B cell (primary cell): ENCODE measurements around the gene TMEM44. TPM values are rescaled to one million over a fixed set of nuclear protein-coding genes. Genes with fewer than 3 reads are reported as not detected.

Experiments used
- ATAC-seq: fragments of 200-7000 bp; cut with Tn5 transposase; one replicate; pipeline ENCODE4 v1.10.0; 2021; ENCODE audit warnings: low read depth, mild to moderate bottlenecking, moderate number of reproducible peaks, moderate library complexity
- CTCF ChIA-PET: fragments of 350-600 bp; sonication (Branson Sonifier 250); formaldehyde crosslinking; loops from one replicate; lab custom pipeline; 2021; ENCODE audit warnings: antibody characterized with exemption, inconsistent platforms; lab: Charles Lee
- POLR2A ChIA-PET: fragments of 350-600 bp; sonication (Branson Sonifier 250); formaldehyde crosslinking; loops from one replicate; lab custom pipeline; 2021; ENCODE audit warnings: antibody characterized with exemption; lab: Charles Lee
- DNase-seq: peaks from one replicate; pipeline ENCODE4 v3.0.0; 2013
- H2AFZ ChIP-seq: 2 replicates; pipeline ENCODE4 v1.6.1; 2012; ENCODE audit warnings: mild to moderate bottlenecking, low read depth, low read length; ENCODE audit not compliant: insufficient read depth, poor library complexity, severe bottlenecking
- H3K27ac ChIP-seq, 2 donors: 1 replicate in 1 of 2; 2 replicates in 1 of 2; pipeline ENCODE4 v1.5.1; 2012 to 2013; ENCODE audit warnings: low read length in 2 of 2, mild to moderate bottlenecking in 2 of 2, moderate library complexity in 1 of 2
- H3K27me3 ChIP-seq, 4 experiments: fragments of 200-600 bp in 1 of 4; sonication (generic) in 1 of 4; replicated peaks in 1 of 4; 1 replicate in 2 of 4; 2 replicates in 2 of 4; pipeline versions ENCODE4 v1.6.1 to v1.7.0; 2013 to 2016; ENCODE audit warnings: low read length in 3 of 4, mild to moderate bottlenecking in 2 of 4, mixed read lengths in 1 of 4, moderate library complexity in 1 of 4; ENCODE audit not compliant: insufficient read depth in 4 of 4, control insufficient read depth in 3 of 4; ENCODE audit errors: control extremely low read depth in 1 of 4
- H3K36me3 ChIP-seq, 2 experiments: replicated peaks in 1 of 2; 1 replicate in 1 of 2; 2 replicates in 1 of 2; pipeline versions ENCODE4 v1.6.1 to v1.7.1; 2013; ENCODE audit warnings: low read length in 1 of 2; ENCODE audit not compliant: insufficient read depth in 2 of 2, control insufficient read depth in 1 of 2; ENCODE audit errors: control extremely low read depth in 1 of 2, extremely low read depth in 1 of 2
- H3K4me1 ChIP-seq, 2 donors: fragments of 200-600 bp in 1 of 2; sonication (generic) in 1 of 2; 1 replicate in 1 of 2; 2 replicates in 1 of 2; pipeline versions ENCODE4 v1.5.1 to v1.6.1; 2013 to 2017; ENCODE audit warnings: low read length in 2 of 2; ENCODE audit not compliant: control insufficient read depth in 2 of 2, insufficient read depth in 2 of 2
- H3K4me2 ChIP-seq: replicated peaks from 2 replicates; pipeline ENCODE3; 2012; ENCODE audit warnings: mild to moderate bottlenecking, low read depth, low read length; ENCODE audit not compliant: poor library complexity, severe bottlenecking
- H3K4me3 ChIP-seq, 5 experiments: fragments of 200-600 bp in 1 of 5; sonication (generic) in 1 of 5; 1 replicate in 3 of 5; 2 replicates in 2 of 5; pipeline versions ENCODE4 v1.5.1 to v1.7.0; 2011 to 2016; ENCODE audit warnings: low read length in 4 of 5, mild to moderate bottlenecking in 4 of 5, low read depth in 2 of 5, control low read depth in 1 of 5, moderate library complexity in 1 of 5; ENCODE audit not compliant: insufficient read depth in 1 of 5; ENCODE audit errors: control extremely low read depth in 1 of 5, extremely low read depth in 1 of 5
- H3K79me2 ChIP-seq: fragments of 200-600 bp; sonication (generic); one replicate; pipeline ENCODE4 v1.6.0; 2016; ENCODE audit warnings: low read length; ENCODE audit not compliant: control insufficient read depth, insufficient read depth
- H3K9ac ChIP-seq: fragments of 200-600 bp; sonication (generic); 2 replicates; pipeline ENCODE4 v1.6.1; 2017; ENCODE audit warnings: mild to moderate bottlenecking, low read length, moderate library complexity
- H3K9me3 ChIP-seq, 3 donors: one replicate each; pipeline versions ENCODE4 v1.6.1 to v1.7.1; 2013; ENCODE audit warnings: low read length in 2 of 3; ENCODE audit not compliant: control insufficient read depth in 2 of 3, insufficient read depth in 1 of 3; ENCODE audit errors: control extremely low read depth in 1 of 3
- H4K20me1 ChIP-seq: 2 replicates; pipeline ENCODE4 v1.6.0; 2012; ENCODE audit warnings: mild to moderate bottlenecking, low read length; ENCODE audit not compliant: insufficient read depth, control insufficient read depth, poor library complexity, severe bottlenecking
- H3K27ac Mint-ChIP-seq: one replicate; pipeline ENCODE4 v1.8.0; 2021; ENCODE audit warnings: mixed read lengths
- H3K27me3 Mint-ChIP-seq: one replicate; pipeline ENCODE4 v1.8.0; 2021; ENCODE audit warnings: mixed read lengths
- H3K4me1 Mint-ChIP-seq: one replicate; pipeline ENCODE4 v1.8.0; 2021; ENCODE audit warnings: mixed read lengths
- H3K4me3 Mint-ChIP-seq: one replicate; pipeline ENCODE4 v1.8.0; 2021; ENCODE audit warnings: mixed read lengths
- H3K9me3 Mint-ChIP-seq: one replicate; pipeline ENCODE4 v1.8.0; 2022; ENCODE audit warnings: mixed read lengths; ENCODE audit not compliant: insufficient read depth
- CTCF ChIP-seq: fragments of 200-600 bp; IDR thresholded peaks from one replicate; pipeline ENCODE4 v1.8.0; 2022; ENCODE audit warnings: antibody characterized with exemption, mild to moderate bottlenecking
- EZH2 ChIP-seq: IDR thresholded peaks from 2 replicates; pipeline ENCODE4 v1.6.1; 2012; ENCODE audit warnings: borderline replicate concordance, low read depth, mild to moderate bottlenecking, moderate library complexity, low read length; ENCODE audit not compliant: insufficient read depth, poor library complexity, severe bottlenecking
- WGBS: methylation state at CpG from one replicate; pipeline ENCODE4 v1.1.5; 2013; ENCODE audit warnings: missing lambda C conversion rate; ENCODE audit not compliant: insufficient coverage; 5-methylcytosine and 5-hydroxymethylcytosine counted together
- intact Hi-C: fragments of 100-400 bp; cut with micrococcal nuclease; formaldehyde crosslinking; loops from one replicate; pipeline ENCODE4 v1.10.0; 2022
- polyA plus RNA-seq: library from polyadenylated mRNA; depleted of rRNA; stranded (reverse); fragments of >200 nt; gene quantifications from 2 replicates; pipeline ENCODE4 v1.2.3, GENCODE V29; 2012
- total RNA-seq, 2 donors: library from RNA; stranded (reverse); fragments of 120-200 nt in 1 of 2; gene quantifications; 1 replicate in 1 of 2; 2 replicates in 1 of 2; pipeline versions ENCODE4 v1.2.3 to v1.2.4, GENCODE V29; 2013 to 2022

Gene TMEM44
- total and polyA plus RNA-seq, 2 donors (not counting 1 experiment from before 2014, with no cell fraction given) = 4.1 to 7.5 TPM

GRCh38 chr3:194637541-194638400 is 4.6 kb upstream of the TMEM44 start:
- Histone ChIP-seq H3K9me3 (no peaks in the 10 kb centered on the region), H3K9ac (no peak overlapping the region), H3K36me3 (peaks cover 6 to 23% of the 10 kb centered on the region in 2 experiments), H3K27me3 (no peaks in the 10 kb centered on the region), H3K79me2 (no peaks in the 10 kb centered on the region), H3K4me3 (no peak overlapping the region), H3K4me2 (no peak overlapping the region), H3K27ac (no peak overlapping the region), H3K4me1 (peaks cover 1 to 2% of the 10 kb centered on the region in 2 donors), H4K20me1 (no peaks in the 10 kb centered on the region), H2AFZ (no peak overlapping the region)
- POLR2A ChIA-PET = interaction anchor here (0.5 kb wide), 1 partner anchor 869 kb away, joined by 3 read pairs; no protein-coding TSS in a partner anchor
- Mint-ChIP-seq H3K27ac (no peak overlapping the region), H3K9me3 (no peaks in the 10 kb centered on the region), H3K4me1 (peaks cover 6% of the 10 kb centered on the region), H3K4me3 (no peak overlapping the region), H3K27me3 (no peaks in the 10 kb centered on the region)
- ATAC-seq (no peak), DNase-seq (no peak)
- 95% methylated on average over 21 of the region's 22 CpGs for WGBS
- no peak for TF ChIP-seq EZH2
- no peak for TF ChIP-seq CTCF
- CTCF ChIA-PET = no interaction called here
- intact Hi-C loops = no loop called here

DNA sequence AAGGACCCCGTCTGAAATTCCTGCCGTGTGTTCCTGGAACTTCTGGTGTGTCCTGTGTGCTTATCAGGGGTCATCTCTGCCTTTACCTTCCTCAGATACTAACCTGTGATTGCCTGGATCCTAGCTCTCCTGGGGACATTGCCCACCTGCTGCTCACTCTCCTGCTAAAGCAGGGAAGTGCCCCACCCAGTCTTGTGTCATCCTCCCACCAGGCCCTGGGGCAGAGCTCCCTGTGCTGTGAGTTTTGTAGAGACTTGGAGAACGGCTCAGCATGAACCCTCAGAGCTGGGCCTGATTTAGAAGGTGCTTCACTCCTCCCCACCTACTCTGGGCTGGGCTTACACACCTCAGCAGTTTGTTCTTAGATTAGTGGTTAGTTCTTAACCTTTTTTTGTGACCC is 3.8 kb upstream of the TMEM44 start:
- DNase-seq = no peak
- H2AFZ ChIP-seq = no peak overlapping the region
- no peak overlapping the region for H3K4me3 ChIP-seq
- Mint-ChIP-seq H3K4me1 (peaks cover 11% of the 10 kb centered on the region), H3K9me3 (no peaks in the 10 kb centered on the region), H3K27ac (no peak overlapping the region), H3K4me3 (no peak overlapping the region), H3K27me3 (no peaks in the 10 kb centered on the region)
- intact Hi-C loops = no loop called here
- WGBS = 100% methylated on average over 2 of the region's 3 CpGs
- H3K27me3 ChIP-seq = no peaks in the 10 kb centered on the region
- no peaks in the 10 kb centered on the region for H4K20me1 ChIP-seq
- no peaks in the 10 kb centered on the region for H3K79me2 ChIP-seq
- ChIA-PET CTCF (no interaction called here), POLR2A (interaction anchor here (0.5 kb wide), 1 partner anchor 870 kb away, joined by 3 read pairs; no protein-coding TSS in a partner anchor)
- no peaks in the 10 kb centered on the region for H3K9me3 ChIP-seq
- peaks cover 6 to 18% of the 10 kb centered on the region in 2 experiments for H3K36me3 ChIP-seq
- peaks cover 4 to 5% of the 10 kb centered on the region in 2 donors for H3K4me1 ChIP-seq
- H3K9ac ChIP-seq = no peak overlapping the region
- ATAC-seq = no peak
- H3K27ac ChIP-seq = no peak overlapping the region
- TF ChIP-seq EZH2 (no peak), CTCF (no peak)
- no peak overlapping the region for H3K4me2 ChIP-seq
